HG02981 (cell line): ENCODE data around the gene AKAP13.

ENCODE experiments used
- ATAC-seq: cut with Tn5 transposase; IDR thresholded peaks from one replicate; pipeline ENCODE4 v1.9.1; 2021; ENCODE audit warnings: mild to moderate bottlenecking, moderate library complexity; ENCODE audit not compliant: unreplicated experiment

AKAP13 gene

GRCh38 chr15:85443046-85443445 lies 62.6 kb downstream of the AKAP13 start:
- no peak for ATAC-seq

DNA sequence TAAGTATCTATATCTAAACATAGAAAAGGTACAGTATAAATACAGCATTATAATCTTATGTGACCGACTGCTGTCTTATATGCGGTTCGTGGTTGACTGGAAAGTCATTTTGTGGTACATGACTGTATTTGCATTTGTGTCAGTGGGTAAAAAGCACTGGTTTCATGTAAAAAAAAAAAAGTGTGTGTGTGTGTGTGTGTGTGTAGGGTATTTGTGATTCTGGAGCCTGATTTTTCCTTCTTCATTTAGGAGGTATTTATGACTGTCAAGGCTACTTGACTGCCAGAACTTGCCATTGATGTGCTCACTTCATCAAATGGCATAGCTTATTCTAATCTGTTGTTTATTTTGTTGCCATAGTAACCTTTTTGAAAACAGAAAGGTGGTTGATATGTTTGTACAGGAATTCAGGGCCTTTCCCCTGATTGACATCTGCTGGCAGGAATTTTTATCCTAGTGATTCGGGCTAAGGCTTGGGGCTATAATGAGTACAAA lies 63.2 kb downstream of the AKAP13 start:
- peak; percentile 81 for ATAC-seq

- ATAC-seq: no peak
These were observed 63.8 kb downstream of the AKAP13 start for GRCh38 chr15:85444122-85444745.

- ATAC-seq: no peak
These were observed 65.0 kb downstream of the AKAP13 start for GRCh38 chr15:85445361-85445760.

GRCh38 chr15:85451099-85451700 lies 70.8 kb downstream of the AKAP13 start:
- ATAC-seq: no peak

GRCh38 chr15:85452436-85452835 lies 72.0 kb downstream of the AKAP13 start:
- no peak for ATAC-seq

GRCh38 chr15:85453144-85453872 lies 72.9 kb downstream of the AKAP13 start:
- ATAC-seq: no peak

GRCh38 chr15:85454403-85454802 lies 74.0 kb downstream of the AKAP13 start:
- no peak for ATAC-seq

DNA sequence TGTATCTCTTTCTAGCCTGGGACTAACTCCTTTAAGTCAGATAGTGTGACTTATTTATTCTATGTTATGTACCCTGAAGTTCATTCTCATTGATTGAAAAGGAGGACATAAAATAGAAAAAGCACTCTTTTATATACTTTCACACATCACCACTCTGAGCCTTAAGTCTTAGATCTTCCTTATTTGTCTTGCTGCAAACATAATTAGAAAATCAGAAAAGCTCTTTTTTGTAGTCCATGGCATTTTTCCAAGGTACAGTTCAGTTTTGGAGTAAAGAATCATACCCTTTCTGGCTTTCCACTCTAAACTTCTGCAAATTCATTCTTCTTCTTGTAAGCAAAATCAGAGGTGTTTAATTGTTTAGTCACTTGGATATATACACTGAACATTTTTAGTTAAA lies 75.5 kb downstream of the AKAP13 start:
- no peak for ATAC-seq

GRCh38 chr15:85456798-85457197 lies 76.4 kb downstream of the AKAP13 start:
- peak; percentile 39 for ATAC-seq

- ATAC-seq: peak; percentile 88
These were observed 77.1 kb downstream of the AKAP13 start for GRCh38 chr15:85457392-85457968.

DNA sequence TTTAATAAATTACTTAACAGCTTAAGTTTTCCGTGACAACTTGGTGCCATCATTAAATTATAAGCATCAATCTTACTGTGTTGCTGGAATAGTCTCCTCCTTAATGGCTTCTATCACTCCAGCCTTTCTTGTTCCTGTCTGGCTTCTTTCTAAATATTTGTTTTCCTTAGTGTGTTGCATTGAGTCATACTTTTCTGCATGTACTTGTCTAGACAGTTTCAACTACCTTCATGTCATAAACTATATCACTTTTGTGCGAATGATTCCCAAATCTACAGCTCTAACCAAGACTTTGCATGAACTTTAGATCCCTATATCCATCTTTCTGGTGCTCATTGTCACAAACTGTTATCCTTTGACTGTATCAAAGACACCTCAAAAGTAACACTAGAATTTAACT lies 78.4 kb downstream of the AKAP13 start:
- ATAC-seq: no peak

DNA sequence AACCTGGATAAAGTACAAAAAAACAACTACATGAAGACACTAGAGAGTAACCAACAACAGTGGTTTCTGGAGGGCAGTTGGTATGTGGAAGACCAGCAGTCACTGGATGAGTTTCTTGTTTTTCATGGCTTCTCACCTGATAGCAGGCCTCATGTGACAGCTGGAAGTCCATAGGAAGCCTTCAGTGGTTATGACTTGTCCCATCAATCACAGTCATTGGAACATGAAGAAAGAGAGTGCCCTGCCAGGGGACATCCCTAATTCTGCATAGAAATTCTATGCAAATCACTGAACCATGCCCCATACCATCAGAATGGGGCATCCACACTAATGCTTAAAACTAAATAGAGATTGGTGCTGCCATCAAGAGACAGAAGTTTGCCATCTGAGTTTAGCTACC lies 81.6 kb downstream of the AKAP13 start:
- no peak for ATAC-seq

DNA sequence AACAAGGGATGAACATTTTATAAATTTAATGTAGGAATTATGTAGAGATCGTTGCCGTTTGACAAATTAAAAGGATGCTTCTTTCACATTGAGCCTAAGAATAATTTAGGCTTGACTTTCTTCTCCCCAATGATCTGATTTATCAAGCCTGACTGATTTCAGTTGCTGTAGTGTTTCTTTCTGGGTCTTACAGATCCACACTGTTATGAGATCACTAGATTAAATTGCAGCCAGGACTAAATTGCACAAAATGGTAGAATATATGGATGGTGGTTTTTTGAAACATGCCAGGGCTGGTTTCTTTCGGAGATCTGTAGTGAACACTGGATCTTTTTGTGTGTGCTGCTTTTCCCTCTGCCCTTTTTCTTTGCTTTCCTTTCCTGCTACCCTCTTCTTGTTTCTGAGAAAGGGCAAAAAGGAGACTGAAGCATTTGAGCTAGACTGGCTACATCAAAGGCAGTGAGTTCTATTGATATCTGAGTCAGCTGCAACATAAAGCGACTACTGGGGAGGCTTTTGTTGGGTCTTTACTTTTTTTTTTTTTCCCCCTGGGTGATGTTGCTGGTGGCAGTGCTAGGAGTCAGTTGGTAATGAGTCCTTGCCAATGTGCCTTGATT lies 83.0 kb downstream of the AKAP13 start:
- no peak for ATAC-seq

DNA sequence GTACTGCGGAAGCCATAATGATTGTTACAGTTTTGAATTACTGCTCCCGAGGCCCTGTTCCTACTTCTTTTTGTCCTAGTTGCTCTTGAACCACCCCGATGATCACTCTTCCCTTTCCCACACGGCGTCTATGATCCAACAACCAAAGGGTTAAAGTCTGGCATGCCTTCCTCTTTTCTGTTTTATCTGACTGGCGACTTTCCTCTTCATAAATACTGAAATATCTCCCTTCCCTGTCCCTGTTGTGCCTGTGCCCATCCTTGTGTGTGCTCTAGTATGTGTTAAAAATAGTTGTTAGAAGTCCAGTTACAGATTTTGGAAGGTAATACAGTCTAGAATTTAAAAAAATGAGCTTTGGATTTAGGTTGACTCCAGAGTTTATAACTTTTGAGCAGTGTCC lies 83.6 kb downstream of the AKAP13 start:
- no peak for ATAC-seq

DNA sequence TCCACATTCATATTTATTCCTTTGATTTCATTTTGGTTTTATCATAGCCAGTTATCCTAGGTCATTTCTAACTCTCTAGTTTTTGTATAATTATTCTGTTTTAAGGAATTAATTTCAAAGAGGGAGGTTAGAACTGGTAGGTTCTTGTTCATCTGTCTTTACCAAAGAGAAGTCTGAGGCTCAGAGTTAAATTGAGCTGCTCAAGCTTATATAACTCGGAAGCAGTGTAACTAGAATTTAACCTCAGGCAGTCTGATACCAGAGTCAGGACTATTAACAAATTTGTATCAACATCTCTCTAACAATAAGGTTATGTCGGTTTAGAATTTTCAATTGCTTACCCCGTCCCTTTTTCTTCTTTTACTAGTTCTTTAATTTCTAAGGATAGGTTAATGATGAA lies 84.1 kb downstream of the AKAP13 start:
- ATAC-seq: no peak

DNA sequence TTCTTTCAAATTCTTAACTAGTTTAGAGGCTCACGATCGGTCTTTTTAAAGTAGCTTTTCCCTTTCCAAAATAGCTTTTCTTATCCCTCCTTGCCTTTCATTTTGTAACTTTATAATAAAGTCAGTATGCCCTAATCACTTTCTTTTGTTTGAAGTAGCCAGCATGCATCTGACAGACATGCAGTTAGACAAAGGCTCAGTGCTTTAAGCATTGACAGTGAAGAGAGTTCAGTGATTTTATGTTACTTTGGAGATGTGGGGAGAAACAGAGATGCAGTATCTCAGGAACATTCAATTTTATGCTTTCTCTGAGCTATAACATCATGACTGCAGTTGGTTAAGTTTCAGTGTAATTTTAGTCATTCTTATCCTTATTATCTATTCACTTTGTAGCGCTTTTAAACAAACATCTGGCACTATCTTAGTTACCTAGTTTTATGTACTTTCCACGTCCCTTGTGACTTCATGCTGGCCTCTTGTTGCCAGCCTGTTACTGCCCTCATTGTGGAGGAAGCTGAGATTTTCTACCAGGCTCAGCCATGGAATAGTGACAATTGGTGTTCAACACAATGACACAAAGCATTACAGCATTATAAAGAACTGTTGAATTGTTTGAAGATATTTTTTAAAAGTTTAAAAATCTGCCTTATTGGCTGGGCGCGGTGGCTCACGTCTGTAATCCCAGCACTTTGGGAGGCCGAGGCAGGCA lies 90.3 kb downstream of the AKAP13 start:
- no peak for ATAC-seq

- no peak for ATAC-seq
These were observed 91.9 kb downstream of the AKAP13 start for GRCh38 chr15:85472349-85472748.

DNA sequence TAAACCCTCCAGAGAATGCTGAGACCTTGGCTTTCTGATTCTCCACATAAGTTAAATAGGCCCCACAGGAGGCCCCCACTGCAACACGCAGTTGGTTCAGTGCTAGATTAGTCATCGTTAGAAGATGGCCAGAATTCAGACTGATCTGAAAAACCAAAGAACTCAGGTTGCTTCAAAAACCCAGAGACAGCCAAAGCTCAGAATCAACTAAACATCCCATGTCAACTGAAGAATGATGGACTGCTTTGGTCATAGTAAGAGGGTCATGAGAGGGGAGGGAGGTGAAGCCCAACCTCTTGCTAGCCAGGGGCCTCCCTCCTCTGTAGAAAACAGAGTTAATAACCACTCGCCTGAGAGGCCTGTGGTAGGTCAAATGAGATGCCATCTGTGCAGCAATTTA lies 93.1 kb downstream of the AKAP13 start:
- ATAC-seq: no peak

DNA sequence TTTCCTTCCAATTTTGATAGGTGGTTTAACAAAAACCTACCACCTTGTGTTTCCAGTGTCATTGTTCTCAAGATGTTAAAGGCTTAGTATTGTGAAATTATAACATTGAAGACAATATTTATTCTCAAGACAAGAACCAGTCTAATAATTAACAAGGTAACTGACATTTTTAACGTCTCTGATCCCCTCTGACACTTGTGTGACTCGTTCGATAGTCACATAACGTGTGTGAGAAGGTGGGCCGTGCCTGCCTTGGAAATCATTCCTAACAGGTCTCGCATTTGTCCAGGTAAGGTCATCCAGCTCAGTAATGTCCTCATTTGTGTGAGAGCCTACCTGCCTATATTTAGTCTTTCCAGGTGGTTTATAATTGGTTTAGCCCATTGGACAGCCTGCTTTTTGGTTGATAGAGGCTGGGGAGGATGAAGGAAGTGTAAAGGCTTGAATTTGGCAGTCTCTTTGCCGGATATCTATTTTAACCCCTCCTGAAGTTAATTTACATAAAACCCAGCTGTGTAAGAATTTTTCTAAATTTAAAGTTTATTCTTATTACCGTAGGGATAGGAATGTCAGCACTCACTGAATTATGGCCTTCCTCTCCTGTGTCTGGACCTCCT lies 94.4 kb downstream of the AKAP13 start:
- ATAC-seq: peak; percentile 45
